Stimulated activated CD4-positive, alpha-beta T cell treated with anti-CD3 and anti-CD28 coated beads, Interleukin-1b, Interleukin-23, amount 100 ng/mL, for 1 hour (primary cell): ENCODE data around the gene CAPN10.

Source experiments
- DNase-seq, 2 donors: peaks; one replicate each; pipeline ENCODE4 v3.0.0-alpha.2; 2020; ENCODE audit warnings: low read depth in 2 of 2

The CAPN10 gene

DNA sequence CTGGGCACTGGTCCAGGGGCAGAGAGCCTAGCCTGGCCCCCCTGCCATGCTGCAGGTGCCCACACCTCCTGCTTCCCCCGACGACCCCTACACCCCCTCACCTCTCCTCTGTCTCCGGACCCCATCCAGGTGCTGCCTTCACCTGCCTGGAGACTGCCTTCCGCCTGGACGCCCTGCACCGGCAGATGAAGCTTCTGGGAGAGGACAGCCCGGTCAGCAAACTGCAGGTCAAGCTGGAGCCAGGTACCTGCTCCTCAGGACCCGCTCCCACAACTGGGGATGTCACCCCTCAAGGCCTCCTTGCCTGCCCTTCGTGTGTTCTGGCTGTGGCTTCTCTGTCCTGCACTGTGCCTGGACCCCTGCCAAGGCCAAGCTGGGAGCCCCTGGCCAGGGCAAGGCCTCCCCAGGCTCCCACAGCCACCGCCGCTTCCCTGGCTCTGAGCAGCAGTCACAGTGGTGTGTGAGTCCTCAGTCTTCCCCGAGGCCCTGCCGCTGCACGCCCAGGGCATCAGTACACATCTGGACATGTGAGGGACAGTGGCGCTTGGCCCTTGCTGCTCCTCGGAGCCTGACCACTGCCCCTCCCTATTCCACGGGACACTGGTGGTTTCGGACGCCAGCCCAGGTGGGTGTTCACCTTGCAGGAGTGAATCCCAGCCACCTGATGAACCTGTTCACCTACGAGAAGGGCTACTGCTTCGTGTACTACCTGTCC lies 12.0 kb upstream of the CAPN10 start:
- no peak for DNase-seq

DNA sequence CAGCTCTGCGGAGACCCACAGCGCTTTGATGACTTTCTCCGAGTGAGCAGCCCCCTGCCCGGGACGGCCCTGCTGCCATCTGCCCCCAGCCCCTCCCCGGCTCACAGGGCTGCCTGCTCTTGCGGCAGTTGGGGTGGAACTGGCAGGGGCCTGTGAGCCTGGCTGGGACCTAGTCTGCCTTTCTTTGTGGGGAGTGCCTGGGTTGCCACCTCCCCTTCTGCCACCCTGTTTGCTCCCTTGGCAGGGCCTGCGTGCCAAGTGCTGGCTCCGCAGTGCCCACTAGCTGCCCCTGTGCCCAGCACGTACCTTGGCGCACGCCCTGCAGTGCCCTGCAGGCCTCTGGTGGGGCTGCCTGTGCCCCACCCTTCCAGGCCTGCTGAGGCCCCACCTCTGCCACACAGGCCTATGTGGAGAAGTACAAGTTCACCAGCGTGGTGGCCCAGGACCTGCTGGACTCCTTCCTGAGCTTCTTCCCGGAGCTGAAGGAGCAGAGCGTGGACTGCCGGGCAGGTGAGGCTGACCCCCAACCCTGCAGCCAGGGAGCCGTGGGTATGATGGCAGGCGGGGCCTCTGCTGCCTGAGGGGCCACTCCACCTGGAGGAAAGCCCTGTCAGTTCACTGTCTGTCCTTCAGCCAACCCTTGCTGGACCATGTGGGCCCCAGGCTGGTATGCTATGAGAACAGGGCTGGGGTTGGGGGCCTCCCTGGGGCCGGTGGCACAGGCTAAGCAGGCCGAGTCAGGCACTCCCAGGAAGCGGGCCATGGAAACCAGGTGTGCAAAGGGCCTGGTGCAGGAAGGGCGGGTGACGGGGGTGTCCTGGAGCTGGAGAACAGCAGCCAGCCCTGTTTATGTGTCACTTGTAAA lies 11.2 kb upstream of the CAPN10 start:
- DNase-seq = no peak

DNA sequence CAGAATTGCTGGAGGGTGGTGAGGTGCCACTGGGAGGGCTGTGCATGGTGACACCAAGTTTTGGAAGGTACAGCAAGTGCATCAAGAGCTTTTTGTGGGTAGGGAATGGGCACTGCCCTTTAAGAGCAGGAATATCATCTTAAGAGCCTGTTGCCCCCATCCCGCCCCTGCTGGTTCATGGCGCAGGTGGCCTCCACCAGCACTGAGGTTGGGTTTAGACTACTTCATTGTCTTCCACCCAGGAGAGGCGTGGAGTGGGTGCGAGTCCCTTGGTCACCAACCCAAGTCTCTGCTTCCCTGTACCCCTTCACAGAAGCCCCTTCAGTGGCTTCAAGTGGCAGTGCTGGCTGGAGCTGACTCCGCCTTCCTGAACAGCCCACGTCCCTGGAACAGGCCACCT lies 10.5 kb upstream of the CAPN10 start:
- DNase-seq = no peak

DNA sequence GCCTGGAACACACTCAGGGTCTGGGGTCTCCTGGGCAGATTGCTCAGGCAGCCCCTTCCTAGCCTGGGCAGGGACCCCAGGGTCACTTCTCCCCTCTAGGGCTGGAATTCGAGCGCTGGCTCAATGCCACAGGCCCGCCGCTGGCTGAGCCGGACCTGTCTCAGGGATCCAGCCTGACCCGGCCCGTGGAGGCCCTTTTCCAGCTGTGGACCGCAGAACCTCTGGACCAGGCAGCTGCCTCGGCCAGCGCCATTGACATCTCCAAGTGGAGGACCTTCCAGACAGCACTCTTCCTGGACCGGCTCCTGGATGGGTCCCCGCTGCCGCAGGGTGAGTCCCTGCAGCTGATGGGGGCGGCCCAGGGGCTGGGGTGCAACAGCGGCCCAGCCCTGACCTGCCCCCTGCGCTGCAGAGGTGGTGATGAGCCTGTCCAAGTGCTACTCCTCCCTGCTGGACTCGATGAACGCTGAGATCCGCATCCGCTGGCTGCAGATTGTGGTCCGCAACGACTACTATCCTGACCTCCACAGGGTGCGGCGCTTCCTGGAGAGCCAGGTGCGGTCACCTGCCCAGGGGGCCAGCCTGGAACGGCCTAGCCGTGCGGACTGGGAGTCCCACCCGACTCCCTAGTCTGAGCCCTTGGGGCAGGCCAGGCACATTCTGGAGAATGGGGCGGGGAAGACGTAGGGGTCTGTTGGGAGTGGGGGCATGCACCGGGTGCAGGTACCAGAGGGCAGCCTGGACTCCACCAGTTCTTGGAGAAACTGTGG lies 9.9 kb upstream of the CAPN10 start:
- DNase-seq = no peak

DNA sequence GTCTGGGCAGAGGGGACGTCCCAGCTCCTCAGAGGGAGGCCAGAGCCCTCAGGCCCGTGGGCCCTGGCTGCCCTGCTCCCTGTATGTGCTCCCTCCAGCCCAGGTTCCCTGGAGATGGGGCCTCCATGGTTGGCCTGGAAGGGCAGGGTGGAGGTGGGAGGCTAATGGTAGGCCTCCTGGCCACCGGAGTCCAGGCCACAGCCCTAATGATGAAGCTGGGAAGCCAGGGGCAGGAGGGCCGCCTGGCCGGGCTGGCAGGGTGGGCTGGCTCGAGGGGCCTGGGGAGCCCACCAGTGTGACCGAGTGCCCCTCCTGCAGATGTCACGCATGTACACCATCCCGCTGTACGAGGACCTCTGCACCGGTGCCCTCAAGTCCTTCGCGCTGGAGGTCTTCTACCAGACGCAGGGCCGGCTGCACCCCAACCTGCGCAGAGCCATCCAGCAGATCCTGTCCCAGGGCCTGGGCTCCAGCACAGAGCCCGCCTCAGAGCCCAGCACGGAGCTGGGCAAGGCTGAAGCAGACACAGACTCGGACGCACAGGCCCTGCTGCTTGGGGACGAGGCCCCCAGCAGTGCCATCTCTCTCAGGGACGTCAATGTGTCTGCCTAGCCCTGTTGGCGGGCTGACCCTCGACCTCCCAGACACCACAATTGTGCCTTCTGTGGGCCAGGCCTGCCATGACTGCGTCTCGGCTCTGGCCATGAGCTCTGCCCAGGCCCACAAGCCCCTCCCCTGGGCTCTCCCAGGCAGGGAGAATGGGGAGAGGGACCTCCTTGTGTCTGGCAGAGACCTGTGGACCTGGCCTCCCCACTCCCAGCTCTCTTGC lies 9.0 kb upstream of the CAPN10 start:
- no peak for DNase-seq

DNA sequence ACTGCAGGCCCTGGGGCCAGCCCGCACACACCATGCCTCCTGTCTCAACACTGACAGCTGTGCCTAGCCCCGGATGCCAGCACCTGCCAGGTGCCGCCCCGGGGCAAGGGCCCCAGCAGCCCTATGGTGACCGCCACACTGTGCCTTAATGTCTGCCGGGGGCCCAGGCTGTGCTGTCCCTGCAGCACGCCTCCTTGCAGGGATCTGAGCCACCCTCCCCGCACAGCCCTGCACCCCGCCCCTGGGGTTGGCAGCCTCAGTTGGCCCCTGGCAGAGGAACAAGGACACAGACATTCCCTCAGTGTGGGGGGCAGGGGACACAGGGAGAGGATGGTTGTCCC lies 8.5 kb upstream of the CAPN10 start:
- DNase-seq = no peak

DNA sequence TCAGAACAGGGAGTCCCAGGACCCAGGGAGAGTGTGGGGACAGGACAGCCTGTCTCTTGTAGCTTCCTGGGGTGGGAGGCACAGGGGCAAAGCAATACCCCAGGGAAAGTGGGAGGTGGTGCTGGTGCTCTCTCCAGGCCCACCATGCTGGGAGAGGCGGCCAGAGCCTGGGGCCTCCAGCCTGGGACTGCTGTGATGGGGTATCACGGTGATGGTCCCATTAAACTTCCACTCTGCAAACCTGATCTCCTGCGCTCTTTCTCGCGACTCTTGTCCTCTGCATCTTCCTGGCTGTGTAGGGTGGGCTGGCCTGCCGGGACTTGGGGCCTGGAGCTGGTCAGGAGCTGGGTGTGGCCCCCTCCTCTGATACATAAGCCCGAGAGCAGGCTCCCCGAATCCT lies 8.0 kb upstream of the CAPN10 start:
- DNase-seq = no peak

DNA sequence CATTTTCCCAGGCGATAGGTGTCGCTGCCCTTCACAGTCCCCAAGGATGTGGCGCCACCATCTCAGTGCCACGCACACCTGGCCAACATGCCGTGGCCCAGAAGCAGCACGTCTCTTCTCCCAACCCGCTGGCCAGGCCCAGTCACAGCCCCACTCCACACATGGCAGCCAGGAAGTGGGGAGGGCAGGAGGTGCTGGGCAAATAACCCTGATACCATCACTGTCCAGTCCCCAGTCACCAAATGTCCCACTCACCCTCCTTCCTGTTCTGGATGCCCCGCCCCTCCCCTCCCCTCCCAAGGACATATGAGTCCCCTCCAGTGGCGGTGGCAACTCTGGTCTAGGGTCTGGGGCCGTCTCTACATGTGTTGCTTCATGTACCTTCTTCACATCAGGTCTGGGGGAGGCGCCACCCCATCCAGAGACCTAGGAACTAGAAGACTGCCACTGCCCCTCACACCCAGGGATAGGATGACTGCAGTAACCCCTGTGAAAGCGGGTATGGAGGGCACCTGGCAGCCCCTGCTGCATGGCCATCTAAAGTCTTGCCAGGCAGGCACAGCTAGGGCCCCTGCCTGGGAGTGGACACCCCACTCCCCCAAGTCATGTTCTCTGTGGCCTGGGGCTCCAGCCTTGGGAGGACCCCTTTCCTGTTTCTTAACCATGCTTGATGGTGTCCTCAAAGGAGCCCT lies 7.3 kb upstream of the CAPN10 start:
- DNase-seq = no peak

DNA sequence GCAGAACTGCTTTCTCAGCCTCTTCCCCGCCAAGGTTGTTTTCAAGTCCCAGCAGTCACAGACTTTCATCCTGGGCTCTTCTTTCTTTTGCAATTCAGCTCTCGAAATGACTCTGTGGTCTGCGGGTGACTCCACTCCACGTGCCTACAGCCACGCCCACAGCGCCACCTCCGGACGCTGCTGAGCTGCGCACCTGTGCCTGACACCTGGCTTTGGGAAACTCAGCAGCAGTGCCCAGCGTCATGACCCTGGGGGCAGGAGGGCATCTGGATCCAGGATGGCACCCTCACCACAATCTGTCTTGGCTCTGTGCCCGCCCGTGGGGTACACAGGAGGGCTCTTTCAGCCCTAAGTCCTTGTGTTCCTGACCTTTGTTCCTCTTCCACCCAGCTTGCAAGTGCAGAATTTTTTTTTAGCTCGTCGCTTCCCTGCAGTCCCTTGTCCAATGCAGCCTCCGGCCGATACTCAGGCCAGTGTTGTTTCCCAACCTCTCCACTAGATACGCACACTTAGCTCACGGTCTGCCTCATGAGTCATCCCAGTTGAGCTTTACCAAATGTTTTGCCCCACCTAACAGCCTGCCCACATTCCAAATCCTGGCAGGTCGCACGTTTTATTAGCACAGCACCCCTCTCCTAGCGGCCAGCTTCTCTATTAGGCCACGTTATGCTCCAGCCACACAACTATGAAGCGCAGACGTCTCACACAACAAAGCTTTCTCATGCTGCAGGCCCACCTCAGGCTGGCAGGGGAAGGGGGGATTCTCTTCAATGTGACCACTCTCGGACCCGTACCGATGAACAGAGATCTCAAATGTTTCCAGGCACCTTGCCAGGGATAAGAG lies 6.5 kb upstream of the CAPN10 start:
- peak; percentile 48 to 53 for DNase-seq

DNA sequence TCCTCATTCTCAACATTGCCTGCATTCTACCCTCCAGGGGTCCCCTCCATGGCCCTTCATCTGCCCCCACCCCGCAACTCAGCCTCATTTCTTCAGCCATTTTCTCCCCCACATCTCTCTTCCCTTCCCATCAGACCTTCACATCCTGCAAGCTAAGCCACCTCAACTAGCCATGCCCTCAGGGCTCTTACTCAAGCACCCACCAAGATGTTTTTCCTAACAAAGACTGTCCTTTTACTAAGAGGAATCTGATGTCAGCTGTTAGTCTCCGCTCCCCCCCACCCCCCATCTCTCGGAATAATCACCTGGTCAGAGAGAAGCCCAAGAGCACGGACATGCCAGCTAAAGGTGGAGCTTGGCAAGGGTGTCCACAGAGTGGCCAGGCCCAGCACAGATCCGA lies 4.7 kb upstream of the CAPN10 start:
- DNase-seq = no peak

DNA sequence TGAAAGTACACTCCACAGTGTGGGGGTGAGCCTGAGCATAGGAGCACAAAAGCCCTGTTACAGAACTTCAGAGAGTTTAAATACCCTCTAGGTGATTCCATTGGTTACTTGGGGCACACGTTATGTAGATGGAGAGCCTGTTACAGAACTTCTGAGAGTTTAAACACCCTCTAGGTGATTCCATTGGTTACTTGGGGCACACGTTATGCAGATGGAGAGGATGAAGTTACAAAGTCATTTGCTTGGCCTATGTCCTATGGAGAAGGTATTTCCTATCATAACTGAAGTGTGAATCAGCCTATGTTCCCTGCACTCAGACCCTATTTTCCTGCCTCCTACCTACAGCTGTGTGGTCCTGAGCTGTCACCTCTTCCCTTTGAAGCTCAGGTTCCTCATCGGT lies 3.8 kb upstream of the CAPN10 start:
- no peak for DNase-seq

DNA sequence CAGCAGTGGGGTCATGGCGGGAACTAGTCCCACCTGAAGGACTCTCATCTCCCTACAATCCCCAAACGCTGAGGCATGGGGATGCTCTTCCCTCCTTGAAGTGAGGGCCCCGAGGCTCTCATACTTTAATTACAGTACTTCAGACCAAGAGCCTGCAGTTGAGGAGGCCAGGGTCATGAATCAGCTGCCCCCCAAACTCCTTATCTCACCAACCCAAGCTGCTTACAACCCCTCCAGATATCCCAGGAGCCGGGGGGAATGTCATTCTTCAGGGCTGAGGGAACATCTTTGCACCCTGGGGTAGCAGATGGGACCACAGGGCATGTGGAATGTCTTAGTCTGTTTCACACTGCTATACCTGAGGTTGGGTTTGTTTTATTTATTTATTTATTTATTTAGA lies 2.8 kb upstream of the CAPN10 start:
- DNase-seq = no peak

DNA sequence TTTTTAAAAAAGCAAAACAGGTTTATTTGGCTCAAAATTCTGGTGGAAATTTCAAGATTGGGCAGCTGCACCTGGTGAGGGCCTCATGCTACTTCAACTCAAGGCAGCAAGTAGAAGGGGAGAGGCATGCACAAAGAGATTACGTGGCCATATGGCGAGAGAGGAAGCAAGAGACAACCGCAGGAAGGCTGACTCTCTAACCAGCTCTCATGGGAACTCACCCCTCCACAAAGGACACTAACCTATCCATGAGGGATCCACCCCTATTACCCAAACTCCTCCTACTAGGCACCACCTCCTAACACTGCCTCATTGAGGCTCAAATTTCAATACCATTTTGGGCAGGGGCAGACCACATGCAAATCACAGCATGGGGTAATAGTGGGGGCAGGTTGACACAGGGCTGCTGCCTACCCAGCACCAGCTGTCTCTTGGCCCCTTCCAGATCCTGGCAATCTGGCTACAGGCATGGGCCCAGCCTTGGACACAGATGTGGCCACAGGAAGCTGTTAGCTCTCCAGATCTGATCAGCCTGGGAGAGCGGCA lies 2.0 kb upstream of the CAPN10 start:
- no peak for DNase-seq

DNA sequence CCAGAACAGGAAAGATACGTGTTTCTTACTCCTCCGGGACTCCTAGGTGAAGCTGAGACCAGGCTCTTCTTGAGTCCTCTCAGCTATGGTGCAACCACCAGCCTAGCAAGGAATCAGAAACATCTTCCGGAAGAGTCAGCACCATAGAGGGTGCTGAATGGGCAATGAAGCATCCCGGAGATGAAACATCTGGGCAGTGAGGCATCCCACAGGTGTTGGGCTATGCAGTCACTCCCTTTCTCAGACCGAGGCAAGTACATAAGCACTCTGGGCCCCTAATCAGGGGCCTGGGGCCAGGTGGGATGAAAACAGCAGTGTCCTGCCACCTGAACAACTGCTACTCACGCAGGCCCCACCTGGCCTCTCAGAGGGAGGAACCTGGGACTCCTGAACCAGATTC lies 1.4 kb upstream of the CAPN10 start:
- no peak for DNase-seq

DNA sequence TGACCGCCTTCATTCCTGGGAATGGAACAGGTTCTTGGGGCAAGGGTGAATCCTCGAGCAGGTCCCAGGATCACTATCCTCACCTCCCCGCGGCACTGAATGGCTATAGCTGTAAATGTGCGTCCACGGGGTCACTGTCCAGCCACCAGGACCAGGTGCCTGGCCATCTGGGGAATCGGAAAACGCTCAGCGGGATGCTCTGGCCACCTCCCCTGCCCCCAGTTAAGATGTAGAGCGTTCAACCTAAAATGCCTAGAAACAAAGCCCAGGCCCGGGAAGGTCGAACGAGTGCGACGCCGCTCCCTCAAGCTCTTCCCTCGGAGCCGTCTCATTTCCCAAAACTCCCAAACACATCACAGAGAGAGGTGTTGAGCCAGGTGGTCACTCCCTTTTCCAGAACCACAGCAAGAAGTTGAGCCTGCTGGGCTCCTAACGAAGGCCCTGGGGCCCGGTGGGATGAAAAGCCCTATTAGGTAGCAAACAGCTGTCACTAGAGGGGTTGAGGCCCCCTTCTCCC lies 795 bp upstream of the CAPN10 start:
- no peak for DNase-seq

DNA sequence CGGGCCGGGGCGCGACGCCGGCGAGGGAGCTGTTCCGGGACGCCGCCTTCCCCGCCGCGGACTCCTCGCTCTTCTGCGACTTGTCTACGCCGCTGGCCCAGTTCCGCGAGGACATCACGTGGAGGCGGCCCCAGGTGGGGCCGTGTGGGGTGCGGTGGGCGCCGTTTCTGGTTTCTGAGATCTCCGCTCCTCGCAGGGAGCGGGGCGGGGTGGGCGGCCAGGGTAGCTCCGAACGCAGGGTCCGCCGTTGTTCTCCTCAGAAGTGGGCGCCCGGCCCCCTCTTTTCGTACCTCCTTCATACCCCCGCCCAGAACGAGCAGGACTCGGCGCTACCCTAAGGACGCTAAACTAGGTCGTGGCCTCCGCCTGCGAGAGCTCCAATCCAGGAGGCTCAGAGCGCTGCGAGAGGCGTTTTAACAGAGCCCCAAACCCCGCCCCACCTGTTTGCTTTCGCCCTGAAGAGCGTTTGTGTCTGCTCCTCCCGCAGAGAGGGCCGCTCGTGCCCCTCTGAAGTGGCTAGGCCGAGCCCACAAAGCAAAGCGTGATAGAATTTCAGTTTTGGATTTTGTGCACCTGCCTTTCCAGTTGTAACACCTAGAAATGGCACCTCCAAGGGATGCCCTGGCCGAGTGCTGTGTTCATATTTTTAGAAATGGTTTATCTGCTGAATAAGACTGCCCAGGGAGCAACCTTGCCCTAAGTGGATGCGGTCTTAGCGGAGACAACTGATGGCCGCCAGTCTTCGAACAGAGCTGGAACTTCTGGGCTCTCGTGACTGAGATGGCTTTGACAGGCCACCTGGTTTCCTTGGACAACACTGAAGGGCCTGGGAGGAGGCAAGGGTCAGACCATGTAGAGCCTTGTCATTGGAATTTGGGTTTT lies 626 bp downstream of the CAPN10 start:
- DNase-seq = no peak

DNA sequence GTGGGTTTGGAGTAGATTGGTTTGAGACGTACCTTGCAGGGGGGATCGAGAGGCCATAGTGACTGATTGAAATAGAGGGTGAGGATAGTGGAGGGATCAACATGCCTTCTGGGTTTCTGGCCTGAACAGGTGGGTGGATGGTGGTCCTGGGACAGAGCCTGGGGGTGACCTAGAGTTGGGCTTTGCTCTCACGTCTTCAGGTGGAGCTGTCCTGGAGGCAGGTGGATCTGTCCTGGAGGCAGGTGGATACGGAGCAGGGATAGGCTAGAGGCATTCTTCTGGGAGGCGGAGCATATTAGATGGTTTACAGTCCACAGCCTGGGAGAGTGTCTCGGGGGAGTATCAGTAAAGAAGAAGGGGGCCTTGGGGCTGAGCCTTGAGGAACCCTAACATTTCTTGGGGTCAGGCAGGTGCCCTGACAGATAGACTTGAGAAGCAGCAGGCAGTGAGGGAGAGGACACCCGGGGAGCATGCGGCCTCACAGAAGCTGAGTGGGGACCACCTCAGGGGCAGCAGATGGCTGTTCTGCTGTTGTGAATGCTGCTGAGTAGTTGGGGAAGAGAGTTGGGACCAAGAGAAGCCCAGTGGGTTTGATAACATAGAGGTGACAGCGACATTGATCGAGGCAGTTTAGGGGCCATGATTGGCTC lies 1.6 kb downstream of the CAPN10 start:
- DNase-seq = no peak

DNA sequence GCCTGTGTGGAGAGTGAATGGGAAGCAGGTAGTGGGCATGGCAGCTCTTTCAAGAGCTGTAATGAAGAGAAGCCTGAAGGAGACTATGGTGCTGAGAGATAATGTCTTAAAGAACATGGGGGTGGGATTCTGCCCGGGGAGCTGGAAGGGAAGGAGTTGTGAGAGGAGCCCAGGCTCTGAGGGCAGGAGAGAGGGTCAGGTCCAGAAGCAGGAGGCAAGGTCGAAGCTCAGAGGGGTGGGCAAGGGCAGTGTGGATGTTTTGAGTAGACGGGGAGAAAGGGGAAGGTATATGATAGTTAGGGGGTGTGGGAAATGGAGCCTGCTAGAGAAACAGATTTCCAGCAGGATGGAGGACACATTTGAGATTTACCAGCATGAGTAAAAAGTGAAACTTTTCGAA lies 2.1 kb downstream of the CAPN10 start:
- no peak for DNase-seq
